ENCODE measurements around the gene FER. TPM values are rescaled to one million over a fixed set of nuclear protein-coding genes. Genes with fewer than 3 reads are reported as not detected.
"Not testable (repeated sequence)": the region's sequence is repeated elsewhere in the genome, so short reads cannot be mapped to it uniquely, and the experiment has no call there.

The FER gene
- total RNA-seq, 1 experiment from 2014 or later = 2.3 TPM

DNA sequence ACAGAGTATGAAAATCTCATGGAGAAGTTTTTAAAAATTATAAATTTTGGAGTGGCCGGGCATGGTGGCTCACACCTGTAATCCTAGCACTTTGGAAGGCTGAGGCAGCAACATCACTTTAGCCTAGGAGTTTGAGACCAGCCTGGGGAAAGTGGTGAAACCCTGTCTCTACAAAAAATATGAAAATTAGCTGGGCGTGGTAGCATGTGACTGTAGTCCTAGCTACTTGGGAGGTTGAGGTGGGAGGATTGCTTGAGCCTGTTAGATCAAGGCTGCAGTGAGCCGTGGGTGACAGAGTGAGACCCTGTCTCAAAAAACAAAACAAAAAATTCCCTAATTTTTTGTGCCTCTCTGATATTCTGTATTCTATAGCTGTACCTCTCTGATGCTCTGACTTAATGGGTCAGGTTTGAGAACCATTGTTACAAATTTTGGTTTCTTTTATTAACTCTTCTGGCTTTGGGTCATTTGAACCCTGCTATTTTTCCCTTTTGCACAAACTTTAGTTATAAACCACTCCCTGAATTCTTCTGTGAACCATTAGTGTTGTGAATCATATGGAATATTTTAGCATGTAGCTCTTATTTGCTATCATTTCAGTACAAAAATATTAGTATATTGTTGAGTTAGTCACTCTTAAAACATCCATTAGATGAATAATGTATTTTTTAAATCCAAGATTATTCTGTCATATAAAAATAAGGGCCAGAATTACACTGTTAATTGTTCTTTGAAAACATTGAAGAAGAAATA is 51.0 kb downstream of the FER start:
- no peak for DNase-seq (ENCODE audit: low spot score)

DNA sequence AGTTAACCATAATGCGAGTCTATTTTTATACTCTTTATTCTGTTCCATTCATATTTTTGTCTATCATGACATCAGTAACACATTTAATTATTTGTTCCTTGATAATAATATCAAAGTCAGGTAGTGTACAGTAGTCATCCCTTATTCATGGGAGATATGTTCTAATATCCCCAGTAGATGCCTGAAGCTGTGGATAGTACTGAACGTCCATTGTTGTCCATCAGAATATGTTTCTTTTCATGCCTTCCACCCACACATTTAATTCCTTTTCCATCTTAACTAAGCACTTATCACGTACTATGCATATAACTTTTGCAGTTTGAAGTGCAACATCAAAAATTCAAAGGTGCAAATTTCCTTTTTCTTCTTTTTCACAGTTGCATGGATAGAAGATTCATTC is 53.6 kb downstream of the FER start:
- DNase-seq (ENCODE audit: low spot score) = no peak

DNA sequence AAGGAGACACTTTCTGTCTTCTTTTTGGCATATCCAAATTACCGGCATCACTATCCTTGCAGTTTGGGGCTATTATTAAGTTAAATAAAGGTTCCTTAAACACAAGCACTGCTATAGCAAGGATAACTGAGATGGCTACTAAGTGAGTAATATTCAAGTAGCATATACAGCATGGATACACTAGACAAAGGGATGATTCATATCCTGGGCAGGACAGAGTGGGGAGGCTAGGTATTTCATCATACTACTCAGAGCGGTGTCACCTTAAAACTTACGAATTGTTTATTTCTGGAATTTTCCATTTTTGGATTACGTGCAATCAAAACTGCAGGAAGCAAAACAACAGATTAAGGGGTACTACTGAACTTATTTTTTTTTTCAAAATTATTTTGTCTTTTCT is 54.1 kb downstream of the FER start:
- DNase-seq (ENCODE audit: low spot score) = no peak

DNA sequence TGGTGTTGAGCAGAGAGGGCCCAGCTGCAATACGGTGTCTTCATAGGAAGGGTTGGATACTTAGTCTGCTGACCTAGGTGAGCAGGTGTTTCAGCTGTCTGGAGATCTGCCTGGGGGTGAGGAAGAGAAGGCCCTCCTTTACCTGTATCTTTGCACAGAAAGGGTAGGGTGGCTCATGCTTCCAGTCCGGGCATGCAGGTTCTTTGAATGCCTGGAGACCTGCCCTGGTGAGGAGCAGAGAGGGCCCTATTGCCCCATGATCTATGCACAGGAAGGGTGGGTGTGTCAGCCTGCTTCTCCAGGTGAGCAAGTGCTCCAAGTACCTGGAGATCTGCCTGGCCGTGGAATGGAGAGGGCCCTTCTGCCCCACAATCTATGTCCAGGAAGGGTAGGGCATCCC is 63.0 kb downstream of the FER start:
- DNase-seq (ENCODE audit: low spot score) = no peak

DNA sequence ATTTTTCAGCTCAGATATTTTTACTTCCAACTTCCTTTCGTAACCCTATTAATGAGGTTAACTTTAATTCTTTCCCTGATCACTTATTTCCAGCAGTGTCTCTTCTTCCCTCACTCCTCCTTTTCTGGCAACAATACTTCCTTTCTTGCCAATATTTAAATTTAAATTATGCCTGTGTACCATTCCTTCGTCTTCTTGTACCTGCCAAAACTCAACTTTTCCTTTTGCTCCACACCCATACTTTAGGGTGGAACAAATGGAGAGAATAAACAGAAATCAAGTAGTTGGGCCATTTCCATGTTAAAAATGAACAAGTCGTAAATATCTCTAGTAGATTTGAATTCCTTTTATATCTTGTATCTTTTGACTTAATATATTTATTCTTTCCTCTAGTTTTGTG is 66.0 kb downstream of the FER start:
- DNase-seq (ENCODE audit: low spot score) = no peak

DNA sequence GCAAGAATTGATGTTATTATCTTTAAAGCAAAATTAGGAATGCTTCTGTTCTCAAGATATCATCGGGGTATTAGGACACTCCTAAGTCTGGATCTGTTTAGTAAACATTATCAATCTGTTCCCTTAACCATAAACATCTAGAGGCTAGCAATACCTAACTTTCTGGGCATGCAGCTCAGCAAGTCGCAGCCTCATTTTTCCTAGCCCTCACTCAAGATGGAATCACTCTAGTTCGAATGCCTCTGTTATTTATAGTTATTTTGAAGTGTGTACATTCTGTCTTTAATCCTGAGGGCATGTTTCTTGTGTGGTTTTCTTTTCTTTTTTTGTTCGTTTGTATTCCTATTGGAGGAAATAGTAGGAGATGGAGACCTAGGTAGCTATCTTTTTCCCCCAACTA is 66.9 kb downstream of the FER start:
- no peak for DNase-seq (ENCODE audit: low spot score)

DNA sequence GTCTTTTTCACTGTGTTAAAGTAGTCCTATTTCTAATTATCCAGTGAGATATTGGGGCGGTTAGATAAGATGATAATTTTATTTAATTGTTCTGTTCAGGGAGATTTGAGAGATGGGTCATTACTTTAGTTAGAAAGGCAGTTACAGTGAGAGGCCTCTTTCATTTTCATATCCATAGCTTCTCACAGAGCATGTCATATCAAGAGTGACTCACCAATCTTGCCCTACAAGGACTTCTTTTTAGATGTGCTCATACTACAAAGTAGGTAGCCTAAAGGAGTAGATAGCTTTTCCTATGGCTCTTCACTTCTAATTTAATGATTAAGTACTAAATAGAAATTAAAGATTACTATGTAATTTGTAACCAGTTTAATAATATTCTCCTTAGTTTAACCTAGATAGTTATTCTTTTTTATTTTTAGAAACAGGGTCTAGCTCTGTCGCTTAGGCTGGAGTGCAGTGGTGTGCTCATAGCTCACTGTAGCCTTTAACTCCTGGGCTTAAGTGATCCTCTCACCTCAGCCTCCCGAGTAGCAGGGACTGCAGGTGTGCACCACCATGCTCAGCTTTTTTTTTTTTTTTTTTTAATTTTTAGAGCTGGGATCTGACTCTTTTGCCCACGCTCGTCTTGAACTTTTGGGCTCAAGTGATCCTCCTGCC is 71.0 kb downstream of the FER start:
- DNase-seq (ENCODE audit: low spot score) = no peak

DNA sequence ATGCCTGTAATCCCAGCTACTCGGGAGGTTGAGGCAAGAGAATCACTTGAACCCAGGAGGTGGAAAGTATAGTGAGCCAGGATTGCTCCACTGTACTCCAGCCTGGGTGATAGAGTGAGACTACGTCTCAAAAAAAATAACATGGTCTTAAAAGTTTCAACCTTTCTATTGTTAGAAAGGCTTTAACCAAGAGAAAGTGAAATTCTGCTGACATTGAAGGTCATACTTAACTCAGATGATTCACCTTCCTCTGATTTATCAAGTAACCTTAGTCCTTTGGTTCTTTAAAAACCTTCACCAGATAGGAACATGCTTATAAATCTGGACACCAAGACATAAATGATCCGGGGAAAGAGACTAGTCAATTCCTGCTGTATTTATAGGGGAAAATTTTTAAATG is 73.3 kb downstream of the FER start:
- no peak for DNase-seq (ENCODE audit: low spot score)

DNA sequence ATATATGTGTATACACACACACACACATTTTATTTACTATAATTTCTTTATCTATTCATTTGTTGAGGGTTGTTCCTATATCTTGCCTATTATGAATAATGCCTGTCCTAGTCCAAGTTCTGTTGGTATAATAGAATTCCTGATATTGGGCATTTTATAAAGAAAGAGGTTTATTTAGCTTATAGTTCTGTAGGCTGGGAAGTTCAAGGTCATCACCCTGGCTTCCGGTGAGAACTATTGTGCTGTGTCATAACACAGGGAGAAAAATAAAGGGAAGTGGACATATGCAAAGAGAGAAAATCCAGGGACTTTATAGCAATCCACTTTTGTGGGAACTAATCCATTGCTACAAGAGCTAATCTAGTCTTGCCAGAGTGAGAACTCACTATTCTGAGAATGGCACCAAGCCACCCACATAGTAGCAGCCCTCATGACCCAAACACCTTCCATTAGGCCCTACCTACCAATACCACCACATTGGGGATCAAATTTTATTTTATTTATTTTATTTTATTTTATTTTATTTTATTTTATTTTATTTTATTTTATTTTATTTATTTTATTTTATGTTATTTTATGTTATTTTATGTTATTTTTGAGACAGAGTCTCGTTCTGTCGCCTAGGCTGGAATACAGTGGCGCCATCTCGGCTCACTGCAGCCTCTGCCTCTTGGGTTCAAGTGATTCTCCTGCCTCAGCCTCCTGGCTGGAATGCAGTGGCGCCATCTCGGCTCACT is 74.7 kb downstream of the FER start:
- no peak for DNase-seq (ENCODE audit: low spot score)

DNA sequence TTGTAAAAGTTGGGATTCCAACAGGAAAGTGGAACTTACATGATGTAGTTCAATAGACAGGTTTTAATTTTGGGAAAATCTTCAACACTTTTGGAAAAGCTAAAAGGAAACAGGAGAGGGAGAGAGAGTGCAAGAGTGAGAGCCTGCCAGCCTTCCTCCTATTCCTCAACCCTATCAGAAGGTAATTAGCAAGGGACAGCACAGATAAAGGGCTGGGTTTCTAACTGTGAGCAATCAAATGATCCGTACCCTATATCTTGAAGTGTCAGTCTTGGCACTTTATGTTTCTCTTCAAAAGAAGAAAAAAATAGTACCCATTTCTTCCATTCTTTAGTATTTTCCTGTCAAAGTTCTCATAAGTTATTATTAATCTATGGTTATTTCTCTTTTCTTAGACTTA is 79.4 kb downstream of the FER start:
- no peak for DNase-seq (ENCODE audit: low spot score)

DNA sequence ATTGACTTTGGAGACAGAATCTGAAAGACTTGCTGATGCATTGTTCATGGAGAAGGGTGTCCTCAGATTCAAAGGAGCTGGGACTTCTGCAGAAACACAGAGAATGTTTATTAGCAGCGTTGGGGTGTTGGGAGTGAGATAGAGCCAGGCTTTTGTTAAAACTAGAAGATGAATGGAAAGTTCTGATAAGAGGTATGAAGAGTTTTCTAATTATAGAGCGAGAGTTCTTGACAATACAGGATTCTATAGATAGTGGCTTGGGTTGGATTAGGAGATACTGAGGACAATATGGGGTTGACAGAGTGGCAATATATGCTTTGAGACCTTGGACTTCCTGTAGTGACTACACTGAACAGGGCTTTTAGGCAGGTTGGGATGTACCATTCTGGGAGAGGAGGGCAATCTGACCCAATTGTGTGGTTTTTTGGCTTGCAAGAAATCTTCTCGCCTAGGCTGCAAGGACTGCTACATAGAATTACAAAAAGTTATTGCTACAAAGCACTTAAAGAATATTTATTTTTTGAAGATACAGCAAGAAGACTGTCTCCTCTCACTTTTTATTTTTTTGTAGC is 83.1 kb downstream of the FER start:
- DNase-seq (ENCODE audit: low spot score) = no peak

DNA sequence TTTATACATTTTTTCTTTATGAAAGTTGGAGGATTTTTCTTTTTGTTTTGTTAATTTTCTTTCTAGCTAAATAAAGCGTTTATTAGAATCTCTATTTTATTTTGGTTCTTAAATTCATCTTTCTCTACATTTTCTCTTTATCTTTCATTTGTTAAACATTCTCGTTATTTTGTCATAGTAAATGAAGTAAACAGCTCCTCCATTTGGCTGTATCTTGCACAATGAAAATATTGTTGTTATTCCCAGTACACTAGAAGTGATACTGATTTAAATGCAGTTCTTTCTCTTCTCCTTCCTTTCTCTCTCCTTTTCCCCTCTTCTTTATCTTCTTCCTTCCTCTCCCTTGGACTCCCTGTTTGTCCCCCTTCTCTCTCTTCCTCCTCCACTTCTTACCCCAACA is 88.8 kb downstream of the FER start:
- DNase-seq (ENCODE audit: low spot score) = no peak

DNA sequence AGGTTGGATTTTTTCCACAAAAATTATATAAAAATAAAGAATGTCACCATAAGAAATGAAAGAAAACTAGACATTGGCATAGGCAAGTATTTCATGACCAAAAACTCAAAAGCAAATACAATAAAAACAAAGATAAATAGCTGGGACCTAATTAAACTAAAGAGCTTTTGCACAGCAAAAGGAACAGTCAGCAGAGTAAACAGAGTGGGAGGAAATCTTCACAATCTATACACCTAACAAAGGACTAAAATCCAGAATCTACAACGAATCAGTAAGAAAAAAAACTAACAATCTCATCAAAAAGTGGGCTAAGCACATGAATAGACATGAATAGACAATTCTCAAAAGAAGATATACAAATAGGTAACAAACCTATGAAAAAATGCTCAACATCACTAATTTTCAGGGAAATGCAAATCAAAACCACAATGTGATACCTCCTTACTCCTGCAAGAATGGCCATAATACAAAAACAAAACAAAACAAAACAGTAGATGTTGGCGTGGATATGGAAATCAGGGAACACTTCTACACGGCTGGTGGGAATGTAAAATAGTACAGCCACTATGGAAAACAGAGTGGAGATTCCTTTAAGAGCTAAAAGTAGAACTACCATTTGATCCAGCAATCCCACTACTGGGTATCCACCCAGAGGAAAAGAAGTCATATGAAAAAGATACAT is 94.7 kb downstream of the FER start:
- not testable (repeated sequence) for DNase-seq (ENCODE audit: low spot score)

DNA sequence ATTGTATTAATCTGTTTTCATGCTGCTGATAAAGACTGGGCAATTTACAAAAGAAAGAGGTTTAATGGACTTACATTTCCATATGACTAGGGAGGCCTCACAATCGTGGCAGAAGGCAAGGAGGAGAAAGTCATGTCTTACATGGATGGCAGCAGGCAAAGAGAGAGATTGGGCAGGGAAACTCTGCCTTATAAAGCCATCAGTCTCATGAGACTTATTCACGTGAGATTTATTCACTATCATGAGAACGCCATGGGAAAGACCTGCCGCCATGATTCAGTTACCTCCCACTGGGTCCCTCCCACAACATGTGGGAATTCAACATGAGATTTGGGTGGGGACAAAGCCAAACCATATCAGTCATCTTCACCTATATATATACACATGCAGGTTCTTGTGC is 103.4 kb downstream of the FER start:
- DNase-seq (ENCODE audit: low spot score) = not testable (repeated sequence)

DNA sequence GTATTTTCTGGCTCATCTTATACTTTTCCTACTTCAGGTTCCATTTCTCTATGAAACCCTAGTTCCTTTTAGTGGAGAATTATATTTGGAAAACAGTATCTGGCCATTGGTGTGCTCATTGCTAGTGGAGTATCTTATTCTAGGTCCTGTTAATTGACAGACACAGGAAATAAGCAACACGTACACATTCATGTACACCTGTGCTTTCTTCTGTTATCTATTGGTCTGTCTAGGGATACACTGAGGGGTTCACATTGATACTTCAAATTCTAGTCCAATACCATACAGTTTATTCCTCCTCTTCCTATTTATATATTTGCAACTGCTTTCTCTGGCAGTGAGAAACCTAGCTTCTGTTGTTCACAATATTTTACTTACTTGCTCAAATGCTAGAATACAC is 110.2 kb downstream of the FER start:
- no peak for DNase-seq (ENCODE audit: low spot score)

DNA sequence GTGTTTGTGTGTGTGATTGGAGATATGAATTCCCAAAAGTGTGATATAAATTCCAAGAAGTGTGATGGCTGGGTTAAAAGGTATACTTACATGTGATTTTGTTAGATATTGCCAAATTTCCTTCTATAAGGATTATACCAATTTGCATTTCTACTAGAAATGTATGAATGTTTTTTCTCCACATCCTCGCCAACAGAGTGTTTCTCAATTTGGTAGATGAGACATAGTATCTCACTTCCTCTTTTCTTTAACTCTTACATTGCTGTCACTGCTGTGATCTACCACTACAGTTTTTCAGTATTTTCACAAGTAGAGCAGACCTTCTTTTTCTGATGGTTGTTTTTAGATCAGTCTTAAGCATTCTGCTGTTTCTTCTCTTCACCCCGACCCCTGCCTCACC is 111.3 kb downstream of the FER start:
- no peak for DNase-seq (ENCODE audit: low spot score)

DNA sequence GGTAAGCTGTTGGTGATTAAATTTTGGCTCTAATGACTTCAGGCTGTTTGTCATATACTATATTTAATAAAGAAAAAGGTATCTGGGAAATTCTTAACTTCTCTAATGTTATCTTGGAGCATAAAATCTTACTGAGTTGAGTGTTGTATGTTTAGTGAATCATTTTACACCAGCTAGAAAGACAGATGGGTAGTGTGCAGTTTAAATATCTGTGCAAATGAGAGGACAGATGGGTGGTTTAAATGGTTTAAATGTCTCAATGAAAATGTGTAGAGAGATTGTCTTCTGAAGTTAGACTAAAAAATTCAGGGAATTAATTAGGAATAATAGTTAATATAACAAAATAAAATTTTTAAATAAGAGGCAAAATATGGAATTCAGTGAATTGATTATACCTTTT is 114.5 kb downstream of the FER start:
- DNase-seq (ENCODE audit: low spot score) = no peak

DNA sequence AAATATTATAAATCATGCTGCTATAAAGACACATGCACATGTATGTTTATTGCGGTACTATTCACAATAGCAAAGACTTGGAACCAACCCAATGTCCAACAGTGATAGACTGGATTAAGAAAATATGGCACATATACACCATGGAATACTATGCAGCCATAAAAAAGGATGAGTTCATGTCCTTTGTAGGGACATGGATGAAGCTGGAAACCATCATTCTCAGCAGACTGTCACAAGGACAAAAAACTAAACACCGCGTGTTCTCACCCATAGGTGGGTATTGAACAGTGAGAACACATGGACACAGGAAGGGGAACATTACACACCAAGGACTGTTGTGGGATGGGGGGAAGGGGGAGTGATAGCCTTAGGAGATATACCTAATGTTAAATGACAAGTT is 118.4 kb downstream of the FER start:
- not testable (repeated sequence) for DNase-seq (ENCODE audit: low spot score)

DNA sequence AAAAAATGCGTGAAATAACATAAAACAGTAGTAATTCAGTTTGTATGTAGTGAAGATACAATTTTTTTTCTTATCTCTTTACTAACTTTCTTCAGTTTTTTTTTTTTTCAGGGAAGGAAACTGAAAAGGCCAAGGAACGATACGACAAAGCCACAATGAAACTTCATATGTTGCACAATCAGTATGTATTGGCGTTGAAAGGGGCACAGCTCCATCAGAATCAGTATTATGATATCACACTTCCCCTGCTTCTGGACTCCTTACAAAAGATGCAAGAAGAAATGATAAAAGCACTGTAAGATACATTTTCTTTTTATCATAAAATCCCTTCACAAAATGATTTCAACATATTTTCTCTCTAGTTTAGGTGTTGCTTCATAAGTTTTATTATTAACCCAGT is 120.0 kb downstream of the FER start:
- DNase-seq (ENCODE audit: low spot score) = no peak

DNA sequence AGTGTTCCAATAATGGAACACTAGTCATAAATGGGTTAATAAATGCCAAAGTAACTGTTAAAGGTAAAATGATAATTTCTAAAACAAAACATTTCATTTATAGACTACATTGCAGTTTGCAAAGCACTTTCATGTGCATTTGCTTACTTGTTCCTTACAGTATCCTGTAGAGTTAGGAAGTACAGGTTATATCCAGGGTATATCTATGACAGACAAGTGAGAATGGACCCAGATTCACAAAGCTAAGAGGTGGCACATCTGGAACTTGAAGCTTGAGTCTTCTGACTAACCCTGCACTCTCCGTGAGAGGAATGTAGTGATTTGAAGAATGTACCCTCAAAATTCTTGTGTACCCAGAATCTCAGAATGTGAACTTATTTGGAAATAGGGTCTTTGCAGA is 121.4 kb downstream of the FER start:
- DNase-seq (ENCODE audit: low spot score) = no peak

DNA sequence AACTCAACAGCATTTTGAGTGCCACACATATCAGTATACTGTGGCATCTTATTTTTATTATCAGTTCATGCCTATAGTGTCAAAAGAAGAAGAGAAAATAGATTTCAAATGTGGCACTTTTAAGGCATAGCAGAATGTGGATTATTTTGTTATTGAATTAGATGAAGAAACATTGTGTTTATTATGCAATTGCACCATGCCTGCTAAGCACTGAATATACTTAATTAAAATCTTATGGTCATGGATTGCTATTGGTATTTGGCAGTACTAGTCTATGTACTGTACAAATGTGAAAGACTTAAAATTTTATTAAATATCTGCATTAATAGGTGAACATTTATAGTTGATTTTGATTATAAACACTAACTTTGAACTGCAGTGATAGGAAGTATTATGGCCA is 128.8 kb downstream of the FER start:
- DNase-seq (ENCODE audit: low spot score) = no peak

DNA sequence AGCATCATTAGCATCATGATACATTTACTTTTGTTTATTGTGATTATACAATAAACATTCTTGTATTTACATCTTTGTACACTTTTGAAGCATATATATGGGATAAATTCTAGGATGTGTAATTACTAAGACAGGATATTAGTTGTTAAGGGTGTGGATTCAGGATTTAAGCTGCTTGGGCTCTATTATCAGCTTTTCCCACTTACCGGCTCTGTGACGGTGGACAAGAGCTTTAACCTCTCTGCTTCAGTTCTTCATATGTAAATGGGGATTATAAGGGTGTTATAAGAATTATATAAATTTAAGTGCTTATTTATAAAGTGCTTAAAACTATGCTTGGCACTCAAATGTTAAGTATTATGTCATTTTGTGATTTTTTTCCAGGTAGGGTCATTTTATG is 131.1 kb downstream of the FER start:
- no peak for DNase-seq (ENCODE audit: low spot score)
